Cardiac septum (tissue), 1 donor: ENCODE measurements around the gene GINS2. TPM values are rescaled to one million over a fixed set of nuclear protein-coding genes. Genes with fewer than 3 reads are reported as not detected.

Source experiments
- DNase-seq: peaks from one replicate; pipeline ENCODE4 v3.0.0-alpha.2; 2020; ENCODE audit warnings: low spot score
- intact Hi-C: fragments of 100-400 bp; cut with DNase I; formaldehyde crosslinking; loops from one replicate; pipeline ENCODE4 v1.14.0; 2022
- long read RNA-seq: library from polyadenylated mRNA; unstranded; transcript quantifications from one replicate; pipeline ENCODE4 v2.0.0, GENCODE V29; 2021
- total RNA-seq: library from RNA; stranded (reverse); fragmentation: NEBNext Ultra II Directional; extraction: Animal tissue kit (Norgen Biotek cat#: 25700); gene quantifications from one replicate; pipeline ENCODE4 v1.2.1, GENCODE V29; 2021
- donor health status: DM: no; HTN: no; CAD: no.

The GINS2 gene
- 0.38 TPM for total RNA-seq
- long read RNA-seq, transcript GINS2-201 (5 exons, 2,673 nt) = major isoform, 5 of 5 reads
- long read RNA-seq, partial matches to known transcripts = 0 of 5 reads
- long read RNA-seq, other reads (novel, unspliced or antisense) = 0 of 5 reads

DNA sequence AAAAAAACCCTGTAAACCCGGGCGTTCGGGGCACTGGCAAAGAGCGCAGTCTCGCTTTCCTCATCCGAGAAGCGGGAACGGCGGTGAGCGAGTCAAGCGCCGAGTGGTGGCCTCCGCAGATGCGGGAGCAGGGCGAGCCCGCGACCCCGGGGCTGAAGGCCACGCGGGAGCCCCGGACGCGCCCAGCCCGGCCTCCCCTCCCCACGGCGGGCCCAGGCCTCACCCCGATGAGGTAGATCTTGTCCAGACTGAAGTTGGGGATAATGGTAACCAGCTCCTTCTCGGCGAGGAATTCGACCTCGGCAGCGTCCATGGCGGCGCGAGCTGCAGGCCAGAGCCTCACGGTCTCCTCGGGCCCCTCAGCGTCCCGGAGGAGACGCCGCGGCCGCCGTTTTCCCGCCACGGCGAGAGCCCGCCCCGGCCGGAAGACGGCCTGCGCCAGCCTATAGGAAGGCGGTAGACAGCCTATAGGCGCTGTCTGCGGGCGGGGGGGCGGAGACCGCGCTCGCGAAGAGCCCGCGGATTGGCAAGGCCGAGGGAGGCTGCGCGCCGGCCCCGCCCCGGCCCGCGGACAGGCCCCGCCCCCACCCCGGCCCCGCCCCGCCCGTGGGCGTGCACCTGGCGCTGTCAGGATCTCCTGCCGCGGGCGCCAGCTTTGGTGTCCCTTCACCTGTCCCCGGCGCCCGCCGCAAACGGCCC lies at the start of gene GINS2:
Gene GINS2, minus strand, starts transcription at position 369 of the 699 bp plus-strand sequence. Its CDS starts 56 bp downstream, at position 313.
- peak; percentile 95 for DNase-seq
- intact Hi-C loops = no loop called here

GRCh38 chr16:85736921-85737320 lies 48.2 kb upstream of the GINS2 start:
- intact Hi-C loops = no loop called here

DNA sequence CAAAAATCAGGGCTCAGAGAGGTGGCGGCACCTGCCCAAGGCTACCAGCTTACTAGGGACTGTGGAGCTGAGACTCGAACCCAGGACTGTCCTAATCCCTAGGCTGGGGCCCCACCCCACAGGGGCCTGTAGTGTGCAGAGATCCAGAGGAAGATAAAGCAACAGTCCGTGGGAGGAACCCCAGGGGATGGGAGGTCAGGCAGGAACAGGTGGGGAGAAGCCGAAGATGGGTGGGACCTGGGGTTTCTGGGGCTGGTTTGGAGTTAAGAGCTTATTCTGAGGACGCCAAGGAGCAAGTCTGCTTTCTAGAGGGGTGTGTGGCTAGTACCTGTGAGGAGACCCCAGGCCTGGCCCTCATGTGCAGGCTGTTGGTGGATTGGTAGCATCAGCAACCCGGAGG lies 47.2 kb upstream of the GINS2 start:
- DNase-seq = no peak
- intact Hi-C loops = no loop called here

More at GRCh38 chr16:85736921-85737320, 48.2 kb upstream of the GINS2 start:
- DNase-seq = no peak

- DNase-seq = no peak
- intact Hi-C loops = no loop called here
Measured at GRCh38 chr16:85735225-85735635, 46.5 kb upstream of the GINS2 start.

GRCh38 chr16:85734311-85735017 lies 45.7 kb upstream of the GINS2 start:
- intact Hi-C loops = no loop called here

GRCh38 chr16:85733839-85734170 lies 45.1 kb upstream of the GINS2 start:
- no peak for DNase-seq
- intact Hi-C loops = no loop called here

More at GRCh38 chr16:85734311-85735017, 45.7 kb upstream of the GINS2 start:
- DNase-seq = no peak

- no peak for DNase-seq
- intact Hi-C loops = no loop called here
Measured at GRCh38 chr16:85733155-85733838, 44.5 kb upstream of the GINS2 start.

DNA sequence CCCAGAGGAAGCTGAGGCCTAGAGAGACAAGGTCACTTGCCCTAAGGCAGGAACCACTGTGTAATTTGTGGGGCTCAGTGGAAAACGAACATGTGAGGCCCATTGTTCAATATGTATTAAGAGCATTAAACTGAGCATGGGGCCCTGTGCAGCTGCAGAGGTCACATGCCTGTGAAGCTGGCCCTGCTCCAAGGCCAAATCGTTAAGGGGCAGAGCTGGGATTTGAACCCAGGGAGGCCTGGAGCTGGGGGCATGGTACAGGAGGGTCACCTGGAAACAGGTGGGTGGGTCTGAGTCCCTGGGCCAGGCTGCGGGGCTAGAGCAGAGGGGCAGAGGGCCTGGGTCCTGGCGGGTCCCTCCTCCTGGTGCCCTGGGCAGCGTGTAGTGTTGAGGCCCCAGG lies 42.4 kb upstream of the GINS2 start:
- intact Hi-C loops = no loop called here
- DNase-seq = no peak

DNA sequence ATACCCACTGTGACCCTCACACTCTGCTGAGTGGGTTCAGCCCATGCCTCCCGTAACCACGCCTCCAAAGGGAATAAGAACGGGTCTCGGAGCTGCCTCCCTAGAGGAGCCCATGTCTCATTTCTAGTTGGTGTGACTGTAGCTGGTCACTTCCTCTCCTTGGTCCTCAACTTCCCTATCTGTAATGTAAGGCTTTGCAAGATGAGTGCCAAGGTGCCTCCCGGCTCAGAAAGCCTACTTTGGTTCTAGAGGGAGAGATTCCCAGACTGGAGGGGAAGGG lies 41.4 kb upstream of the GINS2 start:
- DNase-seq = no peak
- intact Hi-C loops = no loop called here

DNA sequence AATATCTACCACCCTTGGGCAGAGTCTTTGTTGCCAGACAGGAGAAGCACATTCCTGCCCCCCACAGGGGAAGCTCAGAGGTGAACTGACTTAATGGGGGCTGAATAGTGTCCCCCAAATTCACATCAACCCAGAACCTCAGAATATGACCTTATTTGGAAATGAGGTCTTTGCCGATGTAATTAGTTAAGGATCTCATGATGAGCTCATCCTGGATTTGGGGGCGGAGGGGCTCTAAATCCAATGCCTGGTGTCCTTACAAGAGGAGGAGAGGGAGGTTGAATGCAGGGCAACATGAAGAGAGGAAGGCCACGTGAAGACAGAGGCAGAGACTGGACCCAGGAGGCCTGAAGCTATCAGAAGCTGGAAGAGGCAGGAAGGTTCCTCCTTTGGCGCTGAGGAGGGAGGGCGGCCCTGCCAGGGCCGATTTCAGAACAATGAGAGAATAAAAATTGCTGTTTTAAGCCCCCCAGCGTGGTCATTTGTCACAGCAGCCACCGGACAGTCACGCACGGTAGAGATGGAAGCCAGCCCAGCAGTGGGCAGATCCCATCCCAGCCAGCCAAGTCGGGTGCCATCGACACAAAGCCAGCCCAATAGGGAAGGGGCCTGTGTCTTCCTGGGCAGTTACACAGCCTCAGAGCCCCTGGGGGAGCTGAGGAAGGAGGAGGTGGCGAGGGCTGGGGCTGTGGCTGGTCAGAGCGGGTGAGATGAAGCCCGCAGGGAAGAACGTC lies 40.9 kb upstream of the GINS2 start:
- intact Hi-C loops = no loop called here
- DNase-seq = no peak

GRCh38 chr16:85728879-85729278 lies 40.1 kb upstream of the GINS2 start:
- intact Hi-C loops = no loop called here
- DNase-seq = no peak

GRCh38 chr16:85724936-85725335 lies 36.2 kb upstream of the GINS2 start:
- DNase-seq = no peak
- intact Hi-C loops = no loop called here

GRCh38 chr16:85724126-85724879 lies 35.5 kb upstream of the GINS2 start:
- no peak for DNase-seq
- intact Hi-C loops = no loop called here

GRCh38 chr16:85722128-85722893 lies 33.6 kb upstream of the GINS2 start:
- intact Hi-C loops = no loop called here
- no peak for DNase-seq

DNA sequence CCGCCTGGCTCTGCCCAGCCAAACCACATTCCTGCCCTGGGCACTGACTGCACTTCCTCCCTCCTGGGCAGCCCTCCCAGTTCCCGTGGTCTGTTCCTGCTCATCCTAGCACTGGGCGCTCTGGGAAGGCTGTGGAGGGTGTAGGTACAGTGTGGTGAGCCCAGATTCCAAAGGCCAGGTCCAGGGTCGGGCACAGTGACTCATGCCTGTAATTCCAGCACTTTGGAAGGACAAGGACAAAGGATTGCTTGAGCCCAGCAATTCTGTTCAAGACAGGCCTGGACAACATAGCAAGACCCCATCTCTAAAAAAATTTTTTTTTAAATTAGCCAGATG lies 31.5 kb upstream of the GINS2 start:
- intact Hi-C loops = no loop called here
- DNase-seq = no peak

GRCh38 chr16:85719605-85720301 lies 31.0 kb upstream of the GINS2 start:
- no peak for DNase-seq
- intact Hi-C loops = loop anchor here (10.0 kb wide), 1 partner anchor 445 kb away; no protein-coding TSS in a partner anchor

GRCh38 chr16:85718682-85719081 lies 29.9 kb upstream of the GINS2 start:
- intact Hi-C loops = loop anchor here (10.0 kb wide), 1 partner anchor 444 kb away; no protein-coding TSS in a partner anchor
- DNase-seq = no peak

GRCh38 chr16:85718153-85718477 lies 29.4 kb upstream of the GINS2 start:
- DNase-seq = no peak
- intact Hi-C loops = loop anchor here (10.0 kb wide), 1 partner anchor 443 kb away; no protein-coding TSS in a partner anchor
